ENCODE measurements around the gene RBPJL.

RBPJL gene

DNA sequence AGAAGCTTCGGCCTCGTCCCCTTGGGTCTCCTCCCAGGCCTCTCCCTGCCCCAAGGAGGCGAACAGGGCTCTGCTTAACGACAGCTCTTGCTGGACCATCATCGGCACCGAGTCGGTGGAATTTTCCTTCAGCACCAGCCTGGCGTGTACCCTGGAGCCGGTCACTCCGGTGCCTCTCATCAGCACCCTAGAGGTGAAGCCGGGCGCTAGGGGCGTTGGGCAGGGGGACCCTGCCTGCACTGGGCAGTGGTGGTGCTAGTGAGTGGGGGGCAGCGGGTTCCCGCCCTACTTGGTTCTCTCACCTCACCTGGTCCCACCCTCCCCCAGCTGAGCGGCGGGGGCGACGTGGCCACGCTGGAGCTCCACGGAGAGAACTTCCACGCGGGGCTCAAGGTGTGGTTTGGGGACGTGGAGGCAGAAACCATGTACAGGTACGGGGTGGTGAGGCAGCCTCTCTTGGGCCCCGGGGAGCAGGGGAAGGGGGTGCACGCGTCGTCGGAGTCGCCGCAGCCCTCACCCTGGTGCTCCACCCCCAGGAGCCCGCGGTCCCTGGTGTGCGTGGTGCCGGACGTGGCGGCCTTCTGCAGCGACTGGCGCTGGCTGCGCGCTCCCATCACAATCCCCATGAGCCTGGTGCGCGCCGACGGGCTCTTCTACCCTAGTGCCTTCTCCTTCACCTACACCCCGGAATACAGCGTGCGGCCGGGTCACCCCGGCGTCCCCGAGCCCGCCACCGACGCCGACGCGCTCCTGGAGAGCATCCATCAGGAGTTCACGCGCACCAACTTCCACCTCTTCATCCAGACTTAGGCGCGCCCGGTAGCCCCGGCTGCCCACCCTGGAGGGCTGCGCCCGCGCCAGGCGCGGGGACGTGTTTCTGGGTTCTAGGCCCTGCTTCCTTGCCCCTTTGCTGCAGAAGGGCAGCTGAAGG is 9.8 kb downstream of the RBPJL start:
- DNase-seq (ENCODE audit: low read depth in 2 of 3, low spot score in 2 of 3), result no peak

- no peak for DNase-seq (ENCODE audit: low read depth in 2 of 3, low spot score in 2 of 3)
Measured at GRCh38 chr20:45317826-45318225, 11.2 kb downstream of the RBPJL start.

- DNase-seq (ENCODE audit: low read depth in 2 of 3, low spot score in 2 of 3), result no peak
Measured at GRCh38 chr20:45318386-45318939, 11.8 kb downstream of the RBPJL start.

- no peak for DNase-seq (ENCODE audit: low read depth in 2 of 3, low spot score in 2 of 3)
Measured at GRCh38 chr20:45318948-45319347, 12.3 kb downstream of the RBPJL start.

DNA sequence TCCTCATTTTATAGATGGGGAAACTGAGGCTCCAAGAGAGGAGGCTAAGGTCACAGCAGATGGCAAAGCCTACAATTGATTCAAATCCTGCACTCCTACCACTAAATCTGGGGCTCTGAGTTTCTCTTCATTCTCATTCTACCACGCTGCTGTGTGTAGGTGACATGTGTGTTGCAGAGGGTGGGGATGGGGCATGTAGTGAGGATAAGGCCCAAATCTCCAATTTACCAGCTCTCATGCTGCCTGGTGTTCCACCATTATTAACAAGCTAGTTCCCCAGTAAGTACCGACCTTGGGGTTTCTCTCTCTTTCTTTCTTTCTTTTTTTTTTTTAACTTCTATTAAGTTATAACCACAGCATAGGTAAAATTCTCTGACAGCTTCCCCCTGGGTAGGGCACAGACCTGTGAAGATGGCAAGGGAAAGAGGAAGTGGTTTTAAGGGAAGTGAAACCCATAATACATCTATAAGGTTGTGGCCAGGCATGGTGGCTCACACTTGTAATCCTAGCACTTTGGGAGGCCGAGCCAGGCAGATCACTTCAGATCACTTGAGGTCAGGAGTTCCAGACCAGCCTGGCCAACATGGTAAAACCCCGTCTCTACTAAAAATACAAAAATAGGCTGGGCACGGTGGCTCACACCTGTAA is 14.4 kb downstream of the RBPJL start:
- DNase-seq (ENCODE audit: low read depth in 2 of 3, low spot score in 2 of 3), result no peak

DNA sequence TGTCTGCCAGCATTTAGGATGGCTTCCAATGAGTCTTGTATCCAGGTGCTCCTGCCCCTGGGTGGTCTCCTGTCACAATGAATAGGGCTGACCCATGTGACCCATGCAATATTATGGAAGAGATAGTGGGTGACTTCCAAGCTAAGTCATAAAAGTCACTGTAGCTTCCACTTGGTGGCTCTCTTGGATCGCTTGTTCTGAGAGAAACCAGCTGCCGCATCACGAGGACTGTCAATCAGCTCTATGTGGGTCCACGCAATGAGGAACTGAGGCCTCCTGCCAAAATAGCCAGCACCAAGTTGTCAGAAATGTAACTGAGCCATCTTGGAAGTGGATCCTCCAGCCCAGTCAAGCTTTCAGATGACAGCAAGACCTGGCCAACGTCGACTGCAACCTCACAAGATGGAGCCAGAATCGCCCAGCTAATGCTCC is 16.3 kb downstream of the RBPJL start:
- DNase-seq (ENCODE audit: low read depth in 2 of 3, low spot score in 2 of 3), result no peak

DNA sequence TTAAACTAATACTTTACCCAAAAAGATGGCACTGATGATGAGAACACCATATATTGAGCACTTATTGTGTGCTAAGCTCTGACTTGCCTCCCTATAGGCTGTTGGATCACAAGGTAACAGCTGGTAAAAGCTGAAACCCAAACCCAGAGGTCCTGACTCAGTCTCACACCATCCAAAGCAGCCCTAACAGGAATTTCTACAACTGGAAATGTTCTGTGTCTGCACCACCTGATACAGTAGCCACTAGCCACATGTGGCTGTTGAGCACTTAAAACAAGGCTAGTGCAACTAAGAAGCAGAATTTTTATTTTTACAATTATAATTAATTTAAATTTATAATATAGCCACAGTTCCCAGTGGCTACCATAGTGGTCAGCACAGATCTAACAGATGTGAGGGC is 17.1 kb downstream of the RBPJL start:
- DNase-seq (ENCODE audit: low read depth in 2 of 3, low spot score in 2 of 3), result no peak

GRCh38 chr20:45325371-45325770 is 18.7 kb downstream of the RBPJL start:
- DNase-seq (ENCODE audit: low read depth in 2 of 3, low spot score in 2 of 3), result no peak

- DNase-seq (ENCODE audit: low read depth in 2 of 3, low spot score in 2 of 3), result no peak
Measured at GRCh38 chr20:45328451-45328850, 21.8 kb downstream of the RBPJL start.

DNA sequence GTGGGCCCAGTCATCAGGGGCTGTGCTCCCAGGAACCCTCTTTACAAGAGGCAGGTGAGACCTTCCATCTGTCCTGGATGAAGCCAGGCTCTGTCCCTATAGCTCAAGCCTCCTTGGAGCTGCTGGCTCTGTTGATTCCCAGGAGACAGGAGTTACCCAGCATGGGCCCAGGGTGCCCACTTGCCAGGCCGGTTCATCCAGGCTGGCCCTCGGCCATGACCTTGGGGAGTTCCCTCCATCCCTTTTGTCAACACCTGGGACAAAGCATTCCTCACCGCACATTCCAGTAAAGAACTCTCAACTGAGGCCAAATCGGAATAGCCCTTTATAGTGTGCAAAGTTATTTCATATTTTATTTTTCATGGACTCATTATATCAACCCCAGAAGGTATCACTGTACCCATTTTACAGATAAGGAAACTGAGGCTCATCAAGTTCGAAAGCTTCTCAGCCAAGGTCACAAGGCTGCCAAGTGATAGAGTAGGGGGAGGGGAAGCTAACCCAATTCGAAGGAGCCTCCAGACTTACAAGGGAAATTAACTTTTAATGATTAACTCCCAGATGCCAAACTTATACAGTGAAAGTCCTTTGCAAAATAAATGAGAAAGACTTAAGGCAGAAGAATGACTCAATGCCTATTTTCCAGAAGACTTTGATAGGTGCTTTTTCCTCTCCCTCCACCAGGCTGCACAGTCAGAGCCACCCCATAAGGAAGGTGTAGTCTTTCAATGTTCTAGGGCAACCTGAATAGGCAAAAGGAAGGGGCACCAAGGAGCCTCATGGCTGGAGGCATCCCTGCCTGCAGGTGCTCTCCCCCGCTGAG is 23.1 kb downstream of the RBPJL start:
- no peak for DNase-seq (ENCODE audit: low read depth in 2 of 3, low spot score in 2 of 3)

- DNase-seq (ENCODE audit: low read depth in 2 of 3, low spot score in 2 of 3), result no peak
Measured at GRCh38 chr20:45330476-45330875, 23.8 kb downstream of the RBPJL start.

DNA sequence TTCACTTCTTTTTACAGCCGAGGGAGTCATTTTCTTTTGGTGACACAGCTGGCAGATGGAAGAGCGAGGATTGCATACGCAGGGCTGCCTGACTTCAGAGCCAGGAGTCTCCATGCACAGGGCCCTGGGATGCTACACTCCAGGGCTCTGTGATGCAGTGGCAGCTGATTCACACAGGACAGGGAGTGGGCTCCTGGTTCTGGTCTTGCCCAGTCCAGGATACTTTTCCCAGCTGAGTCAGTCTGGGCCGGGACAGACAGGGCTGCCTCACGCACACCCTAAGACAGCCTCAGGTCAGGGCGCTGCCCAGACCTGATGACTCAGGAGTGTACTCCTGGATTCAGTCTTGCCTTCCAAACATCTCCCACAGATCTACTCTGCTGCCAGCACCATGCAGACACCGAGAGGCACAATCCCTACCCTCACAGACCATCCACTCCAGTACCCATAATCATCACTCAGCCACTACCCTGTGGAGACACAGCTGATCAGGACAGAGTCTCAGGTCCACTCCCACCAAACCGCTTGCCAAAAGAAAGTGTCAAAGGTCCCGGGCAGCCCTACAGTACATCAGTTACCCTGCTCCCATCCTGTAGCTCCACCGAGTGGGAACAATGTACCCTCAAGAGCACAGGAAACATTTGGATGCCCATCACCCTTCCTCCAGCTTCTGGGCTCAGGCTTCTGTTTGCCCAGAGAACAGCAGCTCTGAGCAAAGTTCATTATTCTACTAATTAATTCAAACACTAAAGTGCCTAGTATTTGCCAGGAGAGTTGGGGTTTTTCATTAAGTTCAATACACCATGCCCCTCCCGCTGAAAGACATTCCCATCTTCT is 30.1 kb downstream of the RBPJL start:
- DNase-seq (ENCODE audit: low read depth in 2 of 3, low spot score in 2 of 3), result no peak

DNA sequence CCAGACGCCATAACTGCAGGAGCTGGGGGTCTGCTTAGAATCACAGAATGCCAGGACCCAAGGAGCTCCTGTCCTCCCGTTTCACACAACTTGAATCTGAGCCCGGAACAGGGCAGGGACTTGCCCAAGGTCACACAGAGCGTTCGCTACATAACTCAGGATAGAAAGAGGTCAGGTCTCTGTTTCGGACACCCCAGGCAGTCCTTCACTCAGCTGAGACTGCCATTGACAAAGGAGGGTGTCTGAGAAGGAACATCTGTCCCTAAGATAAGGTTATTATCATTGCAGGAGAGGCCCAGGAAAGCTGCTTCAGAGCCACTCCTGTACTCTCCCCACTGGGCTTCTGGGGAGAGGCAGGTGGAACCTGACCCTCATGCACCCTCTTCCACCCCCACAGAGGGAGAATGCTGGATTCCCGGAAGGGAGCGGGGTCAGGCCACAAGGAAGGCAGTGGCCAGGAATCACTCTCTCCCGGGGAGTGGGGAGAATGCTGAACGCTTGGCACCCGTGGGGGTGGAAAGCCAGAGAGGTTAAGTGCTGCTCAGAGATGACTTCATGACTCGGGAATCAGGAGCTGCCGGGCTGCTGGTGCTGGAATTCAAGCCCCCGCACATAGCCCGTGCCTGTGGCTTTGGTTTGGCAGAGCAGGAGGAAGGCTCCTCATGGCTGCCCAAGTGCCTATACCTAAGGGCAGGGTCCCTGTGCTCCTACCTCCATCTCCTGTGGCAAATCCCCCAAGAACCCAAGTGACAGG is 30.9 kb downstream of the RBPJL start:
- DNase-seq (ENCODE audit: low read depth in 2 of 3, low spot score in 2 of 3), result no peak

DNA sequence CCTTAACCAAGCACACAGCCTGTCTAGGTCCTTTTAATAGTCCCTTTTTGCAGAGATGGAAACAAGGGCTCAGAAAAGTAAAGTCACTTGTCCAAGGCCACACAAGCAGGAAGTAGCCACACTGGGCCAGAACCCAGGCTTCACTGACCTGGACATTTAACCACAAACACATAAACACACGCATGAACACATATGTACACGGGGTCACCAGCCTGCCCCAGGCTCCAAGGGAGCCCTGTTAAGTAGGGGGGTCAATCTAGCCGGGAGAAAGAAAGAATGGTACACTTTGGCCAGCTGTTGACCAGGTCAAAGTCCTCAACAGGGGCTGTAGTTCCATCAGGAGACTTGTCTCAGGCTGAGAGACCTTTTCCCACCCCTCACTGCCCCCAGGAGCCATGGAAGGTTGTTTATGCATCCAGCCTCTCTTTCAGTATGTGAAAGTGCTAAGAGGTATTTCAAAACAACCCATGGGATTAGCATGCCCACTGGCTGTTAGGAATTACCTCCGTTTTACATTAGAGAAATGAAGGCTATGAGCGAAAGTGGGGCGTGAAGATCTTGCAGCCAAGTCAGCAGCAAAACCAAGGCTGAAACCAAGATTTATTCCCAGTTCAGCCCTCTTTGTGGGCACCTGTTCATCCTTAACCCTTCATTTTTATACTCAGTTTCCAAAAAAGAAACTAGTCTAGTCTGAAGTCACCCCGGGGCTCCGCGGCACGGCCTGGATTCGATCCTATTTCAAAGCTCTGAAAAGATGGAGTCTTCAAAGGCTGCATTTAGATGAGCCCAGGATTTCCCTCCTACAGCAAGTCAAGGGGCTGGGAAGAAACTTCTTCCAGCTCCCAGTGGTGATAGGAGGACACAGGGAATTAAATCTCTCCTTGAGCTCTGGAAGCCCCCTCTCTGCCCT is 31.7 kb downstream of the RBPJL start:
- DNase-seq (ENCODE audit: low read depth in 2 of 3, low spot score in 2 of 3), result no peak

DNA sequence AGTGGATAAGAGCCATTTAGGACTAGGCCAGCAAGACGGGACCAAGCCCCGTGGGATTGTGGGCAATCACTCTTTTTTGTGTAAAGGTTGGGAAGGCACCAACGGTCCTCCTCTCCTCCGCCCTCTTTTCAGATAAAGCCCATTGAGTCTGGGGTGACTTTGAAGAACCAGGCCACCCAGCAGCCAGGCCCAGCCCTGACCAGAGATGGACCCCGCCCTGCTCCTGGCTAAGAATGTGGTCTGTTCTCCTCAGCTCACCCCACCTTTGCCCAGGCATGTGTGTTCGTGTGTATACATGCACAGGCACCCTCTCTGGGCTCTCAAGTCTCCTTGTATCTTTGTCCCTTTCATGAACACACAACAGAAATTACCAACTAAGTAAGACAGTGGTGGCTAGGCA is 32.4 kb downstream of the RBPJL start:
- DNase-seq (ENCODE audit: low read depth in 2 of 3, low spot score in 2 of 3), result no peak

DNA sequence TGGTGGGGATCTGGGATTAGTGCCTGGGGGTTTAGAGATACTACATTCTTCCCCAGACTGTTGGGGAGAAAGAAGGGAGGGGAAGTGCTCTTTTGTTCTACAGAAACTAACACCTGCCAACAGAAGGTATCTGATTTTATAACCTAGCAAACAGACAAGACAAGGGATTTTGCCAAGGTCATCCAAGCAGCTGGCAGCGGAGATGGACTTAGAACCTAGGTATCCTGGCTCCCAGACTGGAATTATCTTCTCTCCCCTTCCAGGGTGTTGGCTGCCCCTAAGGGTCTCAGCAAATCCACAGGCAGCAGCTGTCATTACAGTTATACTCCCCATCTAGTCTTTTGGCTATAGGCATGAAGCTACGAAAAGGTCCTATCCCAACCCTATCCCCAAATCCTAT is 33.2 kb downstream of the RBPJL start:
- DNase-seq (ENCODE audit: low read depth in 2 of 3, low spot score in 2 of 3), result no peak

DNA sequence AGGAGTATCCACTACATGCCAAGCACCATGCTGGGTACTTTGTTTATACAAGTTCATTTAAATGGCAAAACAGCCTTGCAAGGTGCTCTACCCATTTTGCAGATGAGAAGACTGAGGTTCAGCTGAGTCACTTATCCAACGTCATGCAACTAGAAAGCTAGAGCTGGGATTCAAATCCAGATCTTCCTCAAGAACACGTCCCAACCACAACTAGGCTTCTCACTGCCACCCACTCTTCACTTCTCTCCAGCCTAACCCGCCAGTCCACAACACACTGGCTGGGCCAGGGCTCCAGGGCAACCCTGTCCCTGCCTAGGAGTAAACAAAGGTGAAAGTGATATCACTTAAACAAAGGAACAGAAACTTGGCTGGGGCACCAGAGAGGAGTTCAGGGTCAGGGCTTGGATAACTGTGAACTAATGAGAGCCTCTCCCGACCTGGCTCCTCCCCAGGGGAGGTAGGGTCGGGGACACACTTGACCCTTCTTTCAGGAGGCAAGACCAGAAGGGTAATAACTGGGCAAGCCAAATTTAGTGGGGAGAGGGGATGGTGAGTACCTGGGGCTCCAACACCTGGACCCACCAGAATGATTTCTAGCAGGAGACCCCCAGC is 33.7 kb downstream of the RBPJL start:
- no peak for DNase-seq (ENCODE audit: low read depth in 2 of 3, low spot score in 2 of 3)

- DNase-seq (ENCODE audit: low read depth in 2 of 3, low spot score in 2 of 3), result no peak
Measured at GRCh38 chr20:45340951-45341350, 34.3 kb downstream of the RBPJL start.

Measured in activated CD8-positive, alpha-beta memory T cell treated with anti-CD3 and anti-CD28 coated beads for 48 hours (primary cell).